Neuronal stem cell (in vitro differentiated cells): ENCODE results near the gene LRRC75A.

Experiments used
- DNase-seq: peaks from one replicate; pipeline ENCODE4 v3.0.0-alpha.2; 2013; ENCODE audit warnings: low spot score
- H2AFZ ChIP-seq: one replicate; pipeline ENCODE4 v1.6.1; 2013; ENCODE audit warnings: mild to moderate bottlenecking, low read length, inconsistent platforms
- H2AK5ac ChIP-seq: 2 replicates; pipeline ENCODE4 v1.6.1; 2013; ENCODE audit warnings: low read depth, mild to moderate bottlenecking, inconsistent platforms, low read length, moderate library complexity, mixed read lengths
- H2BK120ac ChIP-seq: 2 replicates; pipeline ENCODE4 v1.6.1; 2013; ENCODE audit warnings: low read depth, mild to moderate bottlenecking, inconsistent platforms, low read length, moderate library complexity, mixed read lengths
- H2BK12ac ChIP-seq: one replicate; pipeline ENCODE4 v1.6.1; 2013; ENCODE audit warnings: low read length, inconsistent platforms
- H2BK15ac ChIP-seq: 2 replicates; pipeline ENCODE4 v1.6.1; 2013; ENCODE audit warnings: mild to moderate bottlenecking, low read length, inconsistent platforms, mixed read lengths
- H2BK5ac ChIP-seq: one replicate; pipeline ENCODE4 v1.6.1; 2013; ENCODE audit warnings: inconsistent platforms, mild to moderate bottlenecking, low read length, moderate library complexity
- H3K14ac ChIP-seq: one replicate; pipeline ENCODE4 v1.6.1; 2013; ENCODE audit warnings: low read length, inconsistent platforms
- H3K18ac ChIP-seq: 2 replicates; pipeline ENCODE4 v1.6.1; 2013; ENCODE audit warnings: low read length, inconsistent platforms
- H3K23ac ChIP-seq: 2 replicates; pipeline ENCODE4 v1.6.1; 2013; ENCODE audit warnings: low read depth, mild to moderate bottlenecking, mixed read lengths, low read length, inconsistent platforms; ENCODE audit not compliant: poor library complexity
- H3K27ac ChIP-seq: replicated peaks from 3 replicates; pipeline ENCODE4 v1.5.1; 2013; ENCODE audit warnings: low read length, inconsistent platforms
- H3K27me3 ChIP-seq, 3 experiments: 2 replicates each; pipeline ENCODE4 v1.6.1; 2013; ENCODE audit warnings: low read length in 3 of 3, mild to moderate bottlenecking in 2 of 3, inconsistent platforms in 1 of 3, low read depth in 1 of 3, mixed read lengths in 1 of 3, moderate library complexity in 1 of 3; ENCODE audit not compliant: control insufficient read depth in 3 of 3, insufficient read depth in 3 of 3
- H3K36me3 ChIP-seq, 2 donors: replicated peaks in 1 of 2; 2 replicates each; pipeline ENCODE4 v1.6.1; 2013; ENCODE audit warnings: low read length in 2 of 2; ENCODE audit not compliant: control insufficient read depth in 2 of 2, insufficient read depth in 2 of 2
- H3K4ac ChIP-seq: 2 replicates; pipeline ENCODE4 v1.6.1; 2013; ENCODE audit warnings: inconsistent platforms, mild to moderate bottlenecking, low read length, moderate library complexity
- H3K4me1 ChIP-seq, 2 donors: 1 replicate in 1 of 2; 2 replicates in 1 of 2; pipeline ENCODE4 v1.6.1; 2013; ENCODE audit warnings: low read length in 2 of 2, low read depth in 1 of 2; ENCODE audit not compliant: control insufficient read depth in 2 of 2, insufficient read depth in 1 of 2
- H3K4me2 ChIP-seq: one replicate; pipeline ENCODE4 v1.6.1; 2013; ENCODE audit warnings: mild to moderate bottlenecking, low read length, inconsistent platforms; ENCODE audit not compliant: insufficient read depth, poor library complexity, severe bottlenecking
- H3K4me3 ChIP-seq, 2 donors: 2 replicates each; pipeline ENCODE4 v1.5.1; 2013; ENCODE audit warnings: low read length in 2 of 2, mild to moderate bottlenecking in 2 of 2, inconsistent platforms in 1 of 2, moderate library complexity in 1 of 2
- H3K79me1 ChIP-seq: one replicate; pipeline ENCODE4 v1.6.1; 2013; ENCODE audit warnings: low read depth, mild to moderate bottlenecking, inconsistent platforms, low read length, moderate library complexity
- H3K9ac ChIP-seq: one replicate; pipeline ENCODE4 v1.6.1; 2013; ENCODE audit warnings: mild to moderate bottlenecking, low read depth, low read length, inconsistent platforms; ENCODE audit not compliant: poor library complexity
- H3K9me3 ChIP-seq, 2 donors: replicated peaks in 1 of 2; 2 replicates each; pipeline versions ENCODE3 to v1.6.1; 2013; ENCODE audit warnings: low read length in 2 of 2, mild to moderate bottlenecking in 2 of 2, inconsistent platforms in 1 of 2, low read depth in 1 of 2, mixed read lengths in 1 of 2, moderate library complexity in 1 of 2; ENCODE audit not compliant: control insufficient read depth in 2 of 2, insufficient read depth in 1 of 2
- H4K8ac ChIP-seq: one replicate; pipeline ENCODE4 v1.6.1; 2013; ENCODE audit warnings: low read depth, mild to moderate bottlenecking, inconsistent platforms, low read length, moderate library complexity
- H4K91ac ChIP-seq: one replicate; pipeline ENCODE4 v1.6.1; 2013; ENCODE audit warnings: low read length, low read depth, mild to moderate bottlenecking, inconsistent platforms; ENCODE audit not compliant: poor library complexity
- WGBS, 2 donors: extraction: QIAGEN DNeasy Blood & Tissue Kit; methylation state at CpG; one replicate each; pipeline ENCODE4 v1.1.7; 2013; ENCODE audit warnings: missing lambda C conversion rate in 2 of 2, mixed read lengths in 1 of 2; ENCODE audit not compliant: insufficient read length in 2 of 2, insufficient replicate concordance in 1 of 2; ENCODE audit errors: extremely low coverage in 2 of 2; 5-methylcytosine and 5-hydroxymethylcytosine counted together

LRRC75A gene

DNA sequence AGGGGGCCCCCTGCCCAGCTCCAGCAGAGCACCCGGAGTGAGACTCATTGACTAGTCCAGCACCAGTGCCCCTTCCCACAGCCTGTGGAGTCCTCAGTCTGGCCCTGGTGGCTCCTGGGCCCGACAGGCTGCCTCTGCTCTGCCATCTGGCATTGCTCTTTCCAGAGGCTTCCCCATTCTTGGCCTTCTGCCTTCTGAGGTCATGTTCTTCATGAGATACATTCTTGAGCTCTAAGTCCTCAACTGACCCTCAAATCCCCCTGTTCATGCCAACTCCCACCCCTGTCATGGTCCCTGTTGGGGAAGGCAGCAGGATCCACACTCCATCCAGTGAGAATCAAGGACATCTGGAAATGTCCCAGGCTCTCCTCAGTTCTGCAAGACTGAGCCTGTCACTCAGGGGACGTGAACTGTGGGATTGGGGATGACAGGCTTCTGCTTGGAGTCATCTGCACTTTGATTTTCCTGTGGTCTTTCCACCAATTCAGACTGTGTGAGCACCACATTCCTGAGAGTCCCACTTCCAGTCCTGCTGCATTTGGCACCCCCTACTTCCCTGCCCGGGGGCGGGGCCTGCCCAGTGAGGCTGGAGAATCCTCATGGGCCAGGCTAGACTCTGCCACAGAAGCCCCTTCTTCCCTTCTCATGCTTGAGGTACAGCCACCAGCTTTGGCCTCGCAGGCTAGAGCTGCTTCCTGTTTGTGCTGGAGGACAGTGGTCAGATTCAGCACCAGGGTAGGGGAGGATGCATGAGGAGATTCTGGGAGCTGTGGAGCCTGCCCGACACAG, 73.9 kb downstream of the LRRC75A start:
- Histone ChIP-seq H3K4me3 (no peak overlapping the region), H2BK5ac (no peak overlapping the region), H3K18ac (peak overlapping the region; percentile 9), H2BK15ac (no peak overlapping the region), H2AFZ (peak overlapping the region; percentile 32), H3K9ac (no peak overlapping the region), H3K4ac (no peak overlapping the region), H3K27ac (no peak overlapping the region), H3K4me2 (no peak overlapping the region), H3K14ac (no peak overlapping the region), H3K4me1 (peaks cover 8 to 13% of the 10 kb centered on the region in 2 donors), H4K8ac (no peak overlapping the region), H3K27me3 (peaks cover 0 to 13% (median 0%) of the 10 kb centered on the region in 3 experiments), H3K9me3 (no peaks in the 10 kb centered on the region), H3K23ac (no peak overlapping the region), H3K36me3 (no peaks in the 10 kb centered on the region), H2AK5ac (no peak overlapping the region), H2BK12ac (no peak overlapping the region), H3K79me1 (no peaks in the 10 kb centered on the region), H2BK120ac (no peak overlapping the region), H4K91ac (no peak overlapping the region)
- DNase-seq = no peak
- no CpG with 5 or more reads among the region's 7 CpGs for WGBS, 2 donors

DNA sequence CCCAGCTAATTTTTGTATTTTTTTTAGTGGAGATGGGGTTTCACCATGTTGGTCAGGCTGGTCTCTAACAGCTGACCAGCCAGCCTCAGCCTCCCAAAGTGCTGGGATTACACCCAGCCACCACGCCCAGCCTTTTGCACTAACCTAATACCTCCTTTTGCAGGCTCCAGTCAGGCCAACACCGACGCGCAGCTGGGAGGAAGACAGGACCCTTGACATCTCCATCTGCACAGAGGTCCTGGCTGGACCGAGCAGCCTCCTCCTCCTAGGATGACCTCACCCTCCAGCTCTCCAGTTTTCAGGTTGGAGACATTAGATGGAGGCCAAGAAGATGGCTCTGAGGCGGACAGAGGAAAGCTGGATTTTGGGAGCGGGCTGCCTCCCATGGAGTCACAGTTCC, 74.6 kb downstream of the LRRC75A start:
- Histone ChIP-seq H4K91ac (no peak overlapping the region), H3K27me3 (peaks cover 0 to 13% (median 0%) of the 10 kb centered on the region in 3 experiments), H2AK5ac (no peak overlapping the region), H2AFZ (no peak overlapping the region), H3K4ac (no peak overlapping the region), H2BK15ac (no peak overlapping the region), H3K4me1 (peaks cover 8 to 13% of the 10 kb centered on the region in 2 donors), H3K27ac (no peak overlapping the region), H3K23ac (no peak overlapping the region), H3K4me2 (no peak overlapping the region), H3K18ac (no peak overlapping the region), H2BK120ac (no peak overlapping the region), H3K79me1 (no peaks in the 10 kb centered on the region), H3K9ac (no peak overlapping the region), H2BK5ac (no peak overlapping the region), H3K4me3 (no peak overlapping the region), H3K36me3 (no peaks in the 10 kb centered on the region), H3K14ac (no peak overlapping the region), H4K8ac (no peak overlapping the region), H3K9me3 (no peaks in the 10 kb centered on the region), H2BK12ac (no peak overlapping the region)
- WGBS, 2 donors = no CpG with 5 or more reads among the region's 7 CpGs
- DNase-seq = no peak

- WGBS, 2 donors = no CpG with 5 or more reads among the region's 21 CpGs
- H3K27ac ChIP-seq = no peak within 1 kb of the TSS
Observed at GRCh38 chr17:16415031-16415924, 76.7 kb downstream of the LRRC75A start, which contains the start of gene TRPV2. Gene TRPV2, plus strand, starts transcription at chr17:16415571. Its CDS starts 2,098 bp downstream, at chr17:16417669.

More at GRCh38 chr17:16415031-16415924, 76.7 kb downstream of the LRRC75A start, which contains the start of gene TRPV2:
- Histone ChIP-seq H3K4me1 (peaks cover 8 to 13% of the 10 kb centered on the region in 2 donors), H4K8ac (no peak within 1 kb of the TSS), H3K4me3 (no peak within 1 kb of the TSS), H3K14ac (no peak within 1 kb of the TSS), H2BK12ac (no peak within 1 kb of the TSS), H3K79me1 (no peaks in the 10 kb centered on the region), H2AFZ (peak within 1 kb of the TSS; percentile 74), H2BK120ac (no peak within 1 kb of the TSS), H2BK15ac (peak within 1 kb of the TSS; percentile 34), H3K23ac (no peak within 1 kb of the TSS), H3K4ac (peak within 1 kb of the TSS; percentile 29), H3K27me3 (peaks cover 0 to 13% (median 0%) of the 10 kb centered on the region in 3 experiments), H3K18ac (peak within 1 kb of the TSS; percentile 29), H4K91ac (no peak within 1 kb of the TSS), H2AK5ac (peak within 1 kb of the TSS; percentile 42), H3K9me3 (no peaks in the 10 kb centered on the region), H3K4me2 (no peak within 1 kb of the TSS), H2BK5ac (no peak within 1 kb of the TSS), H3K36me3 (no peaks in the 10 kb centered on the region), H3K9ac (no peak within 1 kb of the TSS)
- no peak for DNase-seq
